ENCODE results near the gene VPS4A.

The VPS4A gene

GRCh38 chr16:69366431-69366830 is 55.3 kb downstream of the VPS4A start:
- DNase-seq (ENCODE audit: low spot score), result no peak

- no peak for DNase-seq (ENCODE audit: low spot score)
Observed at GRCh38 chr16:69367980-69368379, 56.8 kb downstream of the VPS4A start.

GRCh38 chr16:69368866-69369265 is 57.7 kb downstream of the VPS4A start:
- DNase-seq (ENCODE audit: low spot score), result no peak

GRCh38 chr16:69371564-69371963 is 60.4 kb downstream of the VPS4A start:
- DNase-seq (ENCODE audit: low spot score), result no peak

- no peak for DNase-seq (ENCODE audit: low spot score)
Observed at GRCh38 chr16:69373019-69373418, 61.9 kb downstream of the VPS4A start.

All from AG20443 (cell line).